ENCODE data around the gene GXYLT1.
"Not testable (repeated sequence)": the region's sequence is repeated elsewhere in the genome, so short reads cannot be mapped to it uniquely, and the experiment has no call there.

The GXYLT1 gene

GRCh38 chr12:42056130-42056529 is 88.5 kb downstream of the GXYLT1 start:
- no peak for DNase-seq (ENCODE audit: low read depth)
- H3K4me3 ChIP-seq (ENCODE audit: low read depth, low read length), result no peak overlapping the region
- TF ChIP-seq CTCF (conservative IDR thresholded peaks at IDR 0.05; ENCODE audit: low read depth, low read length), result no peak

GRCh38 chr12:42053456-42053855 is 91.2 kb downstream of the GXYLT1 start:
- no peak for TF ChIP-seq CTCF (conservative IDR thresholded peaks at IDR 0.05; ENCODE audit: low read depth, low read length)
- DNase-seq (ENCODE audit: low read depth), result no peak
- no peak overlapping the region for H3K4me3 ChIP-seq (ENCODE audit: low read depth, low read length)

- H3K4me3 ChIP-seq (ENCODE audit: low read depth, low read length); DNase-seq (ENCODE audit: low read depth): not testable (repeated sequence)
Measured at GRCh38 chr12:42048980-42049379, 95.7 kb downstream of the GXYLT1 start.

- no peak for TF ChIP-seq CTCF (conservative IDR thresholded peaks at IDR 0.05; ENCODE audit: low read depth, low read length)
- DNase-seq (ENCODE audit: low read depth), result no peak
- no peak overlapping the region for H3K4me3 ChIP-seq (ENCODE audit: low read depth, low read length)
Measured at GRCh38 chr12:42039577-42039976, 105.1 kb downstream of the GXYLT1 start.

GRCh38 chr12:42039176-42039575 is 105.5 kb downstream of the GXYLT1 start:
- peak; percentile 71 for DNase-seq (ENCODE audit: low read depth)
- H3K4me3 ChIP-seq (ENCODE audit: low read depth, low read length), result no peak overlapping the region
- no peak for TF ChIP-seq CTCF (conservative IDR thresholded peaks at IDR 0.05; ENCODE audit: low read depth, low read length)

- no peak for DNase-seq (ENCODE audit: low read depth)
- TF ChIP-seq CTCF (conservative IDR thresholded peaks at IDR 0.05; ENCODE audit: low read depth, low read length), result no peak
- H3K4me3 ChIP-seq (ENCODE audit: low read depth, low read length), result no peak overlapping the region
Measured at GRCh38 chr12:42031847-42032564, 112.7 kb downstream of the GXYLT1 start.

Measured in choroid plexus epithelial cell (primary cell).